H1 (cell line): Measurements from ENCODE around the gene CHSY1. TPM values are rescaled to one million over a fixed set of nuclear protein-coding genes. Genes with fewer than 3 reads are reported as not detected.

ENCODE experiments used
- CTCF ChIA-PET: fragments of 300-600 bp; sonication (Branson Sonifier 250); formaldehyde crosslinking; loops from one replicate; lab custom pipeline; 2021; ENCODE audit not compliant: partially characterized antibody; lab: Charles Lee
- POLR2A ChIA-PET: fragments of 300-600 bp; sonication (Branson Sonifier 250); formaldehyde crosslinking; loops from one replicate; lab custom pipeline; 2021; ENCODE audit warnings: inconsistent platforms; ENCODE audit not compliant: partially characterized antibody; lab: Charles Lee
- DNase-seq, 2 experiments: peaks; one replicate each; pipeline versions ENCODE4 v3.0.0 to v3.0.0-alpha.2; 2010 to 2022; ENCODE audit warnings: low spot score in 2 of 2, low read depth in 1 of 2, mixed read lengths in 1 of 2
- FAIRE-seq: peaks from 2 replicates; lab custom pipeline; 2011; peaks lifted over from hg19 to GRCh38; lab: Jason Lieb, UNC
- H2AFZ ChIP-seq: 2 replicates; pipeline ENCODE4 v1.8.1; 2012; ENCODE audit warnings: low read length, inconsistent platforms
- H2AK5ac ChIP-seq: 2 replicates; pipeline ENCODE4 v1.6.1; 2013; ENCODE audit warnings: low read depth, low read length
- H2BK120ac ChIP-seq: replicated peaks from 2 replicates; pipeline ENCODE3; 2013; ENCODE audit warnings: low read depth, low read length, inconsistent platforms
- H2BK12ac ChIP-seq: 2 replicates; pipeline ENCODE4 v1.6.1; 2013; ENCODE audit warnings: low read depth, low read length
- H2BK15ac ChIP-seq: 2 replicates; pipeline ENCODE4 v1.6.1; 2013; ENCODE audit warnings: low read length
- H2BK20ac ChIP-seq: 2 replicates; pipeline ENCODE4 v1.6.1; 2013; ENCODE audit warnings: low read length
- H2BK5ac ChIP-seq: 2 replicates; pipeline ENCODE4 v1.6.1; 2013; ENCODE audit warnings: low read depth, low read length
- H3K14ac ChIP-seq: 2 replicates; pipeline ENCODE4 v1.6.1; 2013; ENCODE audit warnings: inconsistent platforms; ENCODE audit not compliant: insufficient read length
- H3K18ac ChIP-seq: 2 replicates; pipeline ENCODE4 v1.6.1; 2013; ENCODE audit warnings: low read length; ENCODE audit errors: extremely low read depth
- H3K23ac ChIP-seq: 2 replicates; pipeline ENCODE4 v1.6.1; 2013; ENCODE audit warnings: inconsistent platforms; ENCODE audit not compliant: insufficient read length
- H3K23me2 ChIP-seq: 2 replicates; pipeline ENCODE4 v1.6.1; 2013; ENCODE audit warnings: low read depth, low read length
- H3K27ac ChIP-seq: 2 replicates; pipeline ENCODE4 v1.6.1; 2011; ENCODE audit warnings: low read depth, low read length, inconsistent platforms
- H3K27me3 ChIP-seq, 4 experiments: replicated peaks in 1 of 4; 1 replicate in 1 of 4; 2 replicates in 3 of 4; pipeline versions ENCODE4 v1.6.1 to v1.8.1; 2011 to 2013; ENCODE audit warnings: low read length in 3 of 4, mild to moderate bottlenecking in 3 of 4, inconsistent platforms in 2 of 4, mixed read lengths in 2 of 4, moderate library complexity in 1 of 4; ENCODE audit not compliant: control insufficient read depth in 3 of 4, insufficient read depth in 3 of 4; ENCODE audit errors: extremely low read depth in 1 of 4
- H3K36me3 ChIP-seq, 4 experiments: 2 replicates each; pipeline versions ENCODE4 v1.6.1 to v1.8.1; 2011 to 2013; ENCODE audit warnings: mild to moderate bottlenecking in 4 of 4, low read length in 3 of 4, moderate library complexity in 2 of 4, control low read depth in 1 of 4, inconsistent platforms in 1 of 4; ENCODE audit not compliant: insufficient read depth in 4 of 4, control insufficient read depth in 2 of 4
- H3K4ac ChIP-seq: replicated peaks from 2 replicates; pipeline ENCODE3; 2013; ENCODE audit warnings: low read length, low read depth, mixed read lengths, inconsistent platforms; ENCODE audit not compliant: insufficient read length
- H3K4me1 ChIP-seq, 4 experiments: replicated peaks in 1 of 4; 1 replicate in 1 of 4; 2 replicates in 3 of 4; pipeline versions ENCODE4 v1.6.1 to v1.8.1; 2011 to 2013; ENCODE audit warnings: low read length in 3 of 4, inconsistent platforms in 2 of 4, mixed read lengths in 1 of 4; ENCODE audit not compliant: insufficient read depth in 4 of 4, control insufficient read depth in 3 of 4
- H3K4me2 ChIP-seq, 2 experiments: 2 replicates each; pipeline versions ENCODE4 v1.6.1 to v1.8.1; 2011 to 2013; ENCODE audit warnings: low read depth in 2 of 2, low read length in 2 of 2, control low read depth in 1 of 2, inconsistent platforms in 1 of 2, mild to moderate bottlenecking in 1 of 2; ENCODE audit not compliant: insufficient read depth in 1 of 2
- H3K4me3 ChIP-seq, 4 experiments: fragments of 200-600, 300-600 bp in 1 of 4; sonication (generic), shearing (Covaris generic), sonication (Bioruptor Twin) in 1 of 4; 2 replicates each; pipeline versions ENCODE4 v1.5.1 to v1.8.1; 2011 to 2016; ENCODE audit warnings: low read length in 4 of 4, low read depth in 3 of 4, control low read depth in 2 of 4, inconsistent platforms in 2 of 4, mild to moderate bottlenecking in 2 of 4, mixed read lengths in 1 of 4, moderate library complexity in 1 of 4; ENCODE audit not compliant: insufficient read depth in 2 of 4; ENCODE audit errors: extremely low read depth in 1 of 4
- H3K56ac ChIP-seq: replicated peaks from 2 replicates; pipeline ENCODE3; 2013; ENCODE audit warnings: low read depth, mild to moderate bottlenecking, mixed read lengths, low read length, inconsistent platforms; ENCODE audit not compliant: insufficient read length
- H3K79me1 ChIP-seq: 2 replicates; pipeline ENCODE4 v1.6.1; 2013; ENCODE audit warnings: low read depth, low read length, control low read depth
- H3K79me2 ChIP-seq, 2 experiments: 2 replicates each; pipeline versions ENCODE4 v1.6.1 to v1.8.1; 2012 to 2013; ENCODE audit warnings: low read length in 2 of 2, mild to moderate bottlenecking in 2 of 2, inconsistent platforms in 1 of 2; ENCODE audit not compliant: insufficient read depth in 2 of 2, control insufficient read depth in 1 of 2
- H3K9ac ChIP-seq, 4 experiments: replicated peaks in 1 of 4; 1 replicate in 1 of 4; 2 replicates in 3 of 4; pipeline versions ENCODE4 v1.6.1 to v1.8.1; 2011 to 2013; ENCODE audit warnings: low read depth in 3 of 4, low read length in 3 of 4, control low read depth in 2 of 4, mild to moderate bottlenecking in 2 of 4, moderate library complexity in 2 of 4, inconsistent platforms in 1 of 4; ENCODE audit errors: extremely low read depth in 1 of 4
- H3K9me3 ChIP-seq, 2 experiments: 2 replicates each; pipeline versions ENCODE4 v1.6.1 to v1.8.1; 2012 to 2013; ENCODE audit warnings: mild to moderate bottlenecking in 2 of 2, moderate library complexity in 2 of 2, control low read depth in 1 of 2, inconsistent platforms in 1 of 2, low read depth in 1 of 2, low read length in 1 of 2, mixed read lengths in 1 of 2; ENCODE audit not compliant: insufficient read depth in 2 of 2
- H4K20me1 ChIP-seq, 2 experiments: replicated peaks in 1 of 2; 2 replicates each; pipeline versions ENCODE3 to v1.8.1; 2011 to 2013; ENCODE audit warnings: inconsistent platforms in 2 of 2, low read length in 2 of 2, mild to moderate bottlenecking in 1 of 2; ENCODE audit not compliant: insufficient read depth in 2 of 2, control insufficient read depth in 1 of 2
- H4K5ac ChIP-seq: 2 replicates; pipeline ENCODE4 v1.6.1; 2013; ENCODE audit warnings: low read length, low read depth, mixed read lengths, inconsistent platforms; ENCODE audit not compliant: insufficient read length
- H4K8ac ChIP-seq: 2 replicates; pipeline ENCODE4 v1.8.0; 2013; ENCODE audit warnings: mild to moderate bottlenecking, moderate library complexity, low read length, inconsistent platforms; ENCODE audit not compliant: insufficient read depth; ENCODE audit errors: extremely low read depth
- H4K91ac ChIP-seq: replicated peaks from 2 replicates; pipeline ENCODE3; 2013; ENCODE audit warnings: low read length, mixed read lengths, inconsistent platforms; ENCODE audit not compliant: insufficient read length
- CBX5 ChIP-seq: fragments of 300-800, 300-1000 bp; sonication (generic); IDR thresholded peaks from 2 replicates; pipeline ENCODE4 v1.7.1; 2016; ENCODE audit warnings: antibody characterized with exemption, low read length, low read depth
- JUND ChIP-seq: IDR thresholded peaks from 2 replicates; pipeline ENCODE4 v1.6.1; 2011; ENCODE audit warnings: mild to moderate bottlenecking, improper control_type of control experiment, low read length
- POLR2A ChIP-seq, 2 experiments: IDR thresholded peaks; 1 replicate in 1 of 2; 2 replicates in 1 of 2; pipeline ENCODE4 v1.6.1; 2011; ENCODE audit warnings: low read depth in 2 of 2, low read length in 2 of 2, mild to moderate bottlenecking in 2 of 2; ENCODE audit errors: control extremely low read depth in 1 of 2
- TBP ChIP-seq: IDR thresholded peaks from 2 replicates; pipeline ENCODE4 v1.6.1; 2011; ENCODE audit warnings: low read depth, low read length, improper control_type of control experiment
- WGBS, 2 experiments: shearing (Covaris generic) in 1 of 2; methylation state at CpG; one replicate each; pipeline versions ENCODE4 v1.1.6 to v1.1.7; 2013 to 2015; ENCODE audit warnings: low lambda C conversion rate in 2 of 2, mixed read lengths in 2 of 2, inconsistent platforms in 1 of 2, low coverage in 1 of 2, missing lambda C conversion rate in 1 of 2; ENCODE audit not compliant: insufficient replicate concordance in 2 of 2, insufficient coverage in 1 of 2, insufficient read length in 1 of 2; ENCODE audit errors: extremely low coverage in 1 of 2, missing lambda C conversion rate in 1 of 2; 5-methylcytosine and 5-hydroxymethylcytosine counted together
- polyA plus RNA-seq, 7 experiments: library from polyadenylated mRNA; depleted of rRNA in 3 of 7; stranded (reverse) in 5 of 7; unstranded in 2 of 7; fragments of >200 nt in 5 of 7; fragments of 200-250 nt in 2 of 7; gene quantifications; 1 replicate in 5 of 7; 2 replicates in 1 of 7; 4 replicates in 1 of 7; pipeline versions ENCODE4 v1.2.1 to v1.2.3, GENCODE V29; 2011 to 2013; ENCODE audit warnings: missing spikeins in 2 of 7, mixed read lengths in 2 of 7
- total RNA-seq: library from RNA; stranded (reverse); fragmentation: NEBNext Ultra II Directional; extraction: Animal tissue kit (Norgen Biotek cat#: 25700); gene quantifications from 2 replicates; pipeline ENCODE4 v1.2.1, GENCODE V29; 2021

The CHSY1 gene
- total and polyA plus RNA-seq, 2 of the 8 experiments (the other 6 are each of a cell fraction or from before 2014, with no cell fraction given) = 24.9 to 60.7 TPM

- no peak overlapping the region for H3K27ac ChIP-seq
- H4K91ac ChIP-seq = no peak overlapping the region
- no peaks in the 10 kb centered on the region for H3K27me3 ChIP-seq
- no peak overlapping the region for H3K4me3 ChIP-seq
- H3K18ac ChIP-seq = 0 out of 2 replicates have a peak overlapping the region, but pooled peaks have one; percentile 62
- no peak overlapping the region for H3K14ac ChIP-seq
- 28% methylated on average over 5 of the region's 5 CpGs; no CpG with 5 or more reads in 1 of the 2 experiments for WGBS, 2 experiments
- no peaks in the 10 kb centered on the region for H3K23me2 ChIP-seq
- H3K9ac ChIP-seq = no peak overlapping the region
- H2BK12ac ChIP-seq = no peak overlapping the region
- peaks cover 21 to 28% of the 10 kb centered on the region in 2 experiments for H4K20me1 ChIP-seq
- FAIRE-seq (peak; percentile 45), DNase-seq (peak; percentile 41 to 74)
- no peak overlapping the region for H3K23ac ChIP-seq
- H2AFZ ChIP-seq = no peak overlapping the region
- no peaks in the 10 kb centered on the region for H3K36me3 ChIP-seq
- H3K4ac ChIP-seq = no peak overlapping the region
- H3K56ac ChIP-seq = no peak overlapping the region
- peak overlapping the region; percentile 32 to 54; a peak in 3 of 4 replicates for H3K4me2 ChIP-seq
- H3K4me1 ChIP-seq = peaks cover 10 to 31% (median 18%) of the 10 kb centered on the region in 4 experiments
- H4K5ac ChIP-seq = no peak overlapping the region
- H2AK5ac ChIP-seq = no peak overlapping the region
- POLR2A ChIA-PET = no interaction called here
- TF ChIP-seq CBX5 (no peak), POLR2A (IDR thresholded peaks at IDR 0.05; ENCODE audit: control extremely low read depth in 1 of 2, low read depth in 2 of 2, low read length in 2 of 2) (0 out of 3 replicates have a peak, but pooled peaks of 1 of the 2 experiments have one; percentile 20), JUND (peak; percentile 67; the same call in 1 of the 2 replicates), TBP (peak; percentile 46; the same call in 1 of the 2 replicates)
- peak overlapping the region; percentile 69; the same call in 1 of the 2 replicates for H2BK5ac ChIP-seq
- H2BK15ac ChIP-seq = no peak overlapping the region
- H2BK120ac ChIP-seq = no peak overlapping the region
- no peak overlapping the region for H4K8ac ChIP-seq
- peaks cover 17% of the 10 kb centered on the region for H3K79me1 ChIP-seq
- CTCF ChIA-PET = interaction anchor here (0.6 to 1.6 kb wide), 5 partner anchors 9 to 185 kb away, joined by 3 to 4 read pairs (median 3); no protein-coding TSS in a partner anchor
- no peaks in the 10 kb centered on the region for H3K9me3 ChIP-seq
- H2BK20ac ChIP-seq = no peak overlapping the region
- H3K79me2 ChIP-seq = peaks cover 13 to 91% of the 10 kb centered on the region in 2 experiments
Observed at GRCh38 chr15:101201411-101202174, 50.3 kb downstream of the CHSY1 start.
